ENCODE measurements around the gene R3HDML. TPM values are rescaled to one million over a fixed set of nuclear protein-coding genes. Genes with fewer than 3 reads are reported as not detected.
A peak's percentile ranks its signal among the peaks of the same experiment; 100 is the strongest.
"Not testable (repeated sequence)": the region's sequence is repeated elsewhere in the genome, so short reads cannot be mapped to it uniquely, and the experiment has no call there.

The R3HDML gene
- total RNA-seq, 6 donors from 2014 or later = not detected

DNA sequence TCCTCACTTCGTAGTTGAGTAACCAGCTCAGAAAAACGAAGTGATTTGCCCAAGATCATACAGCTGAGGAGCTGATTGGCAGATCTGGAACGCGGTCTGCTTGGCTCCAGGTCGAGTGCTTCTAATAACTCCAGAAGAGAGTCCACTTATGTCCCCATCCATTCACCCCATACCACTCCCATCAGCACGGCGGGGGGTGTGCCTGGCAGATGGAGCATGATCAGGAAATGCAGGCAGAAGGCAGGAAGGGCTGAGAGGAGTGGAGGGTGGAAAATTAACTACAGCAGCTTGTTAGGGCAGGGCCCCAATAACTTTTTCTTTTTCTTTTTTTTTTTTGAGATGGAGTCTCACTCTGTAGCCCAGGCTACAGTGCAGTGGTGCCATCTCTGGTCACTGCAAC is 40.8 kb upstream of the R3HDML start:
- Histone ChIP-seq H3K27ac (no peak overlapping the region), H3K9me3 (no peaks in the 10 kb centered on the region), H3K4me3 (no peak overlapping the region), H3K4me1 (peaks cover 0 to 9% (median 0%) of the 10 kb centered on the region in 4 donors), H3K27me3 (no peaks in the 10 kb centered on the region), H3K36me3 (no peaks in the 10 kb centered on the region)
- ATAC-seq (ENCODE audit: low FRiP score in 2 of 2) = peak; percentile 44 to 68
- TF ChIP-seq EP300 (IDR thresholded peaks at IDR 0.05) (no peak), POLR2AphosphoS5 (IDR thresholded peaks at IDR 0.05) (peak in 1 of 2 donors; percentile 18), POLR2A (IDR thresholded peaks at IDR 0.05) (no peak)
- WGBS, 2 donors = 42 to 62% methylated on average over 7 of the region's 7 CpGs
- peak in 1 of 2 donors; percentile 78 for DNase-seq

DNA sequence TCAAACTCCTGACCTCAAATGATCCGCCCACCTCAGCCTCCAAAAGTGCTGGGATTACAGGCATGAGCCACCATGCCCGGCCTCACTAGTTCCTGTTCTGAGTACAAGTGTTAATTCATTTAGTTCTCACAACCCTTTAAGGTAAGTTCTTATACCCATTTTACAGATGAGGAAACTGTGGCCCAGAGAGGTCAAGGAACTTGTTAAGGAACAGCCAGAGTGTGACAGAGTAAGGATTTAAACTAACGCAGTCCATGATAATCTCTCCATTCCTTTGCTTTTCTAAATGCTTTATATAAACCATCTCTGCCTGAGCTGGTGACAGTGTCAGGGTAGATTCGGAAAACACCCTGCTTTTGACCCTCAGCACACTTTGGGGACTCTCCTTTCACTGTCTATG is 39.1 kb upstream of the R3HDML start:
- ATAC-seq (ENCODE audit: low FRiP score in 2 of 2) = no peak
- WGBS, 2 donors = 81 to 94% methylated on average over 4 of the region's 4 CpGs

DNA sequence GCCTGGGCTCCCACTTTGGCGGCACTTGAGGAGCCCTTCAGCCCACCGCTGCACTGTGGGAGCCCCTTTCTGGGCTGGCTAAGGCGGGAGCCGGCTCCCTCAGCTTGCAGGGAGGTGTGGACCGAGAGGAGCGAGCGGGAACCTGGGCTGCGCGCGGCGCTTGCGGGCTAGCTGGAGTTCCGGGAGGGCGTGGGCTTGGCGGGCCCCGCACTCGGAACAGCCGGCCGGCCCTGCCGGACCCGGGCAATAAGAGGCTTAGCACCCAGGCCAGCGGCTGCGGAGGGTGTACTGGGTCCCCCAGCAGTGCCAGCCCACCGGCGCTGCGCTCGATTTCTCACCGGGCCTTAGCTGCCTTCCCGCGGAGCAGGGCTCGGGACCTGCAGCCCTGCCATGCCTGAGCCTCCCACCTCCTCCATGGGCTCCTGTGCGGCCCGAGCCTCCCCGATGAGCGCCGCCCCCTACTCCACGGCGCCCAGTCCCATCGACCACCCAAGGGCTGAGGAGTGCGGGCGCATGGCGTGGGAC is 37.8 kb upstream of the R3HDML start:
- not testable (repeated sequence) for H3K27me3 ChIP-seq; H3K27ac ChIP-seq; H3K9me3 ChIP-seq; H3K36me3 ChIP-seq; ATAC-seq (ENCODE audit: low FRiP score in 2 of 2); H3K4me3 ChIP-seq
- H3K4me1 ChIP-seq = peaks cover 0 to 18% (median 0%) of the 10 kb centered on the region in 4 donors
- WGBS, 2 donors = 79 to 85% methylated on average over 4 to 41 of the region's 42 CpGs
- peak in 1 of 2 donors; percentile 79 for DNase-seq

More for the DNA sequence above, 39.1 kb upstream of the R3HDML start:
- Histone ChIP-seq H3K36me3 (no peaks in the 10 kb centered on the region), H3K4me3 (no peak overlapping the region), H3K27ac (no peak overlapping the region), H3K9me3 (no peaks in the 10 kb centered on the region), H3K27me3 (no peaks in the 10 kb centered on the region), H3K4me1 (peaks cover 0 to 14% (median 0%) of the 10 kb centered on the region in 4 donors)
- no peak for DNase-seq
- no peak for TF ChIP-seq POLR2A (IDR thresholded peaks at IDR 0.05)
- no peak for TF ChIP-seq POLR2AphosphoS5 (IDR thresholded peaks at IDR 0.05)
- TF ChIP-seq, protein P1, sequence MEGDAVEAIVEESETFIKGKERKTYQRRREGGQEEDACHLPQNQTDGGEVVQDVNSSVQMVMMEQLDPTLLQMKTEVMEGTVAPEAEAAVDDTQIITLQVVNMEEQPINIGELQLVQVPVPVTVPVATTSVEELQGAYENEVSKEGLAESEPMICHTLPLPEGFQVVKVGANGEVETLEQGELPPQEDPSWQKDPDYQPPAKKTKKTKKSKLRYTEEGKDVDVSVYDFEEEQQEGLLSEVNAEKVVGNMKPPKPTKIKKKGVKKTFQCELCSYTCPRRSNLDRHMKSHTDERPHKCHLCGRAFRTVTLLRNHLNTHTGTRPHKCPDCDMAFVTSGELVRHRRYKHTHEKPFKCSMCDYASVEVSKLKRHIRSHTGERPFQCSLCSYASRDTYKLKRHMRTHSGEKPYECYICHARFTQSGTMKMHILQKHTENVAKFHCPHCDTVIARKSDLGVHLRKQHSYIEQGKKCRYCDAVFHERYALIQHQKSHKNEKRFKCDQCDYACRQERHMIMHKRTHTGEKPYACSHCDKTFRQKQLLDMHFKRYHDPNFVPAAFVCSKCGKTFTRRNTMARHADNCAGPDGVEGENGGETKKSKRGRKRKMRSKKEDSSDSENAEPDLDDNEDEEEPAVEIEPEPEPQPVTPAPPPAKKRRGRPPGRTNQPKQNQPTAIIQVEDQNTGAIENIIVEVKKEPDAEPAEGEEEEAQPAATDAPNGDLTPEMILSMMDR (IDR thresholded peaks at IDR 0.05) = no peak
- no peak for TF ChIP-seq EP300 (IDR thresholded peaks at IDR 0.05)

DNA sequence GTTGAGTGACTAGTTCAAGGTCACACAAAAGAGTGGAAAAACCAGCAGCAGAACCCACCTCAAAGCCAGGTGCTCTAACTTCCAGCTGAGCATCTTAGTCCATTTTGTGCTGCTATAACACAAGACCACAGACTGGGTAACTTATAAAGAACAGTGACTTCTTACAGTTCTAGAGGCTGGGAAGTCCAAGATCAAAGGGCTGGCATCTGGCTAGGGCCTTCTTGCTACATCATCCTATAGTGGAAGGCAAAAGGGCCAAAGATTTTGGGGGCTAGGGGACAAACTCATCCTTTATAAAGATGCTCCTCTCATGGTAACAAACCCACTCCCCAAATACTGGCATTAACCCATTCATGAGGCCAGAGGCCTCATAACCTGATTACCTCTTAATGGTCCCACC is 35.6 kb upstream of the R3HDML start:
- no peak overlapping the region for H3K4me3 ChIP-seq
- no peaks in the 10 kb centered on the region for H3K9me3 ChIP-seq
- ATAC-seq (ENCODE audit: low FRiP score in 2 of 2) (no peak), DNase-seq (no peak)
- peak overlapping the region in 1 of 4 donors; percentile 59 for H3K27ac ChIP-seq
- TF ChIP-seq, protein P1 (IDR thresholded peaks at IDR 0.05) = no peak
- no peak for TF ChIP-seq EP300 (IDR thresholded peaks at IDR 0.05)
- no peaks in the 10 kb centered on the region for H3K27me3 ChIP-seq
- H3K36me3 ChIP-seq = peaks cover 0 to 4% (median 0%) of the 10 kb centered on the region in 4 donors
- H3K4me1 ChIP-seq = peaks cover 0 to 19% (median 0%) of the 10 kb centered on the region in 4 donors

DNA sequence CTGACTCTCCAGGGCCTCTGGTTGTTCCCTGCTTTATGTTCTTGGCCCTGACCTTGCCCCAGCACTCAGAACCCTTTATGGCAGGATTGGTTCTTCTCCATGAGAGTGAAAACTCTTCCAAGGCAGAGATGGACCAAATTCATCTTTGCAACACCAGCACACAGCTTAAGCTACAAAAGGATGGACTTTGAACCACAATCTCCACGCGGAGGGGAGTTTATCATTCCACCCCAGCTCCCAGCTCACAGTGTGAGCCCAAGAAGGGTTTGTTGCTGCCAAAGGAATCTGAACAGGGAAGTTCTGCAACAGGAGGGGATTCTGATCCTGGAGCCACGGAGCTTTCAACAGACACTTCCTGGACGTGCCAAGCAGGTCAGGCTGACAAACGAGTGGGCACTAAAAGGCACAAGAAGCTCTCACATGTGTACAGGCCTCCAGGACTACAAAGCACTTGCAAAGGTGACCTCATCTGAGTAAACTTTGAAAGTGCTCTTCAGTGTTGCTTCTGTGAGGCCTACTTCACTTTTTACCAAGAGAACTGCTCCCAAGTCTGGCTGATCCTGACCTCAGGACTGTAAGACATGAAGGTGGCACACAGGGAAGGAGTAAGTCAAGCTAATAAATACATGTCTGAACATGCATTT is 34.7 kb upstream of the R3HDML start:
- Histone ChIP-seq H3K27me3 (no peaks in the 10 kb centered on the region), H3K36me3 (peaks cover 0 to 9% (median 0%) of the 10 kb centered on the region in 4 donors), H3K9me3 (no peaks in the 10 kb centered on the region), H3K27ac (peak overlapping the region in 2 of 4 donors; percentile 17 to 59), H3K4me3 (no peak overlapping the region), H3K4me1 (peaks cover 0 to 14% (median 0%) of the 10 kb centered on the region in 4 donors)
- DNase-seq (peak in 1 of 2 donors; percentile 79), ATAC-seq (ENCODE audit: low FRiP score in 2 of 2) (peak; percentile 24 to 78)
- TF ChIP-seq, protein P1 (IDR thresholded peaks at IDR 0.05) = no peak
- TF ChIP-seq POLR2AphosphoS5 (IDR thresholded peaks at IDR 0.05) = peak in 1 of 2 donors; percentile 52
- peak in 1 of 4 donors; percentile 80 for TF ChIP-seq EP300 (IDR thresholded peaks at IDR 0.05)
- TF ChIP-seq POLR2A (IDR thresholded peaks at IDR 0.05) = no peak
- WGBS, 2 donors = 42 to 63% methylated on average over 5 of the region's 5 CpGs

DNA sequence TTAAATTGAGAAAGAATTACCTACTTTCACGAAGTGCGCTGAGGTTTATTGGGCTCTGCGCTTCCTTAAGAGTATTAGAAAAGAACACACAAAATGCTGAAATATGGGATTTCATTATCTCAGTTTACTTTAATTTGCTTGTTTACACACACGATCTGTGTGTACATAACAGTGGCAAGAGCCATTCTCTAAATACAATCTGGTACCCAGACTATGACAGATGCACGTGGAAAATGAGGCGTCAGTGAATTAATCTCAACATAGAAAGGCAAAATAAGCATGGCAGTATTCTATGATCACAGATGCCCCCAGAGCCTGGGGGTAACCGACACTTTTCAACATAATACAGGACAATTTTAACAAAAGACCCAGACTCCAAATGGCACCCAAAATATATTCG is 34.1 kb upstream of the R3HDML start:
- Histone ChIP-seq H3K4me1 (peaks cover 0 to 14% (median 0%) of the 10 kb centered on the region in 4 donors), H3K27me3 (no peaks in the 10 kb centered on the region), H3K27ac (no peak overlapping the region), H3K9me3 (no peaks in the 10 kb centered on the region), H3K4me3 (no peak overlapping the region), H3K36me3 (peaks cover 0 to 9% (median 0%) of the 10 kb centered on the region in 4 donors)
- WGBS, 2 donors = 74 to 82% methylated on average over 8 of the region's 8 CpGs
- ATAC-seq (ENCODE audit: low FRiP score in 2 of 2) = no peak
- no peak for DNase-seq
- no peak for TF ChIP-seq POLR2A (IDR thresholded peaks at IDR 0.05)

Data from upper lobe of left lung (tissue), 6 donors.